Loucy (cell line): ENCODE results near the gene RFX6.

Experiments used
- H2AFZ ChIP-seq: fragments of 200-600 bp; sonication (generic); 2 replicates; pipeline ENCODE4 v1.6.0; 2016; ENCODE audit warnings: antibody characterized with exemption, mild to moderate bottlenecking, low read length, moderate library complexity
- H3F3A ChIP-seq: fragments of 200-600 bp; 2 replicates; pipeline ENCODE4 v1.6.0; 2016; ENCODE audit warnings: antibody characterized with exemption, low read depth, mild to moderate bottlenecking
- H3K27me3 ChIP-seq: fragments of 200-600 bp; sonication (generic); 2 replicates; pipeline ENCODE4 v1.6.1; 2014; ENCODE audit warnings: low read length, mild to moderate bottlenecking; ENCODE audit not compliant: insufficient read depth, poor library complexity, severe bottlenecking
- H3K36me3 ChIP-seq: fragments of 200-600 bp; sonication (generic); 2 replicates; pipeline ENCODE4 v1.6.1; 2016; ENCODE audit warnings: low read length; ENCODE audit not compliant: insufficient read depth
- H3K4me1 ChIP-seq: fragments of 200-600 bp; sonication (generic); 2 replicates; pipeline ENCODE4 v1.5.1; 2014; ENCODE audit warnings: low read length, mild to moderate bottlenecking; ENCODE audit not compliant: insufficient read depth, poor library complexity, severe bottlenecking
- H3K4me2 ChIP-seq: fragments of 200-600 bp; sonication (generic); 2 replicates; pipeline ENCODE4 v1.6.0; 2014; ENCODE audit warnings: antibody characterized with exemption, low read length, low read depth, mild to moderate bottlenecking; ENCODE audit not compliant: poor library complexity, severe bottlenecking
- H3K4me3 ChIP-seq: fragments of 200-600 bp; sonication (generic); 2 replicates; pipeline ENCODE4 v1.5.1; 2014; ENCODE audit warnings: low read length, mild to moderate bottlenecking, mixed read lengths; ENCODE audit not compliant: poor library complexity, severe bottlenecking
- H3K79me2 ChIP-seq: fragments of 200-600 bp; sonication (generic); 2 replicates; pipeline ENCODE4 v1.6.1; 2014; ENCODE audit warnings: low read length; ENCODE audit not compliant: insufficient read depth
- H3K9ac ChIP-seq: fragments of 200-600 bp; sonication (generic); 2 replicates; pipeline ENCODE4 v1.6.0; 2014; ENCODE audit warnings: mild to moderate bottlenecking, low read depth, low read length, moderate library complexity; ENCODE audit not compliant: poor library complexity, severe bottlenecking
- H3K9me2 ChIP-seq: fragments of 200-600 bp; sonication (generic); replicated peaks from 2 replicates; pipeline ENCODE4 v1.6.1; 2016; ENCODE audit warnings: low read depth, low read length, mixed read lengths
- H3K9me3 ChIP-seq: fragments of 200-600 bp; sonication (generic); 2 replicates; pipeline ENCODE4 v1.6.1; 2014; ENCODE audit warnings: mild to moderate bottlenecking, antibody characterized with exemption, low read length, low read depth; ENCODE audit not compliant: insufficient read depth
- H4K20me1 ChIP-seq: fragments of 200-600 bp; sonication (generic); 2 replicates; pipeline ENCODE4 v1.6.0; 2014; ENCODE audit warnings: antibody characterized with exemption, low read length, mild to moderate bottlenecking; ENCODE audit not compliant: insufficient read depth, poor library complexity, severe bottlenecking
- CTCF ChIP-seq: fragments of 200-600 bp; sonication (generic); conservative IDR thresholded peaks from 2 replicates; pipeline ENCODE4 v1.5.1; 2014; ENCODE audit warnings: mild to moderate bottlenecking, antibody characterized with exemption, low read length
- EZH2phosphoT487 ChIP-seq: fragments of 200-600 bp; IDR thresholded peaks from 2 replicates; pipeline ENCODE4 v1.6.1; 2018; ENCODE audit warnings: antibody characterized with exemption, mild to moderate bottlenecking, moderate library complexity, borderline replicate concordance

The RFX6 gene

GRCh38 chr6:116888732-116889360, 11.8 kb downstream of the RFX6 start:
- Histone ChIP-seq H3F3A (no peaks in the 10 kb centered on the region), H3K9me2 (no peaks in the 10 kb centered on the region), H3K4me3 (no peak overlapping the region), H3K27me3 (no peaks in the 10 kb centered on the region), H2AFZ (no peak overlapping the region), H3K79me2 (no peaks in the 10 kb centered on the region), H3K9me3 (no peaks in the 10 kb centered on the region), H3K4me1 (no peaks in the 10 kb centered on the region), H3K36me3 (no peaks in the 10 kb centered on the region), H4K20me1 (no peaks in the 10 kb centered on the region), H3K9ac (no peak overlapping the region), H3K4me2 (no peak overlapping the region)
- no peak for TF ChIP-seq EZH2phosphoT487
- no peak for TF ChIP-seq CTCF

- Histone ChIP-seq H3K4me3 (no peak overlapping the region), H3K4me2 (no peak overlapping the region), H3K9ac (no peak overlapping the region), H3K36me3 (no peaks in the 10 kb centered on the region), H3K79me2 (no peaks in the 10 kb centered on the region), H4K20me1 (no peaks in the 10 kb centered on the region), H3K4me1 (no peaks in the 10 kb centered on the region), H2AFZ (no peak overlapping the region), H3K27me3 (no peaks in the 10 kb centered on the region), H3K9me2 (no peaks in the 10 kb centered on the region), H3K9me3 (no peaks in the 10 kb centered on the region), H3F3A (no peaks in the 10 kb centered on the region)
- TF ChIP-seq CTCF (no peak), EZH2phosphoT487 (no peak)
Observed at GRCh38 chr6:116894669-116895068, 17.6 kb downstream of the RFX6 start.

GRCh38 chr6:116895935-116896334, 18.9 kb downstream of the RFX6 start:
- no peaks in the 10 kb centered on the region for H4K20me1 ChIP-seq
- no peaks in the 10 kb centered on the region for H3K9me3 ChIP-seq
- no peaks in the 10 kb centered on the region for H3K27me3 ChIP-seq
- no peaks in the 10 kb centered on the region for H3F3A ChIP-seq
- H3K4me2 ChIP-seq, result no peak overlapping the region
- H2AFZ ChIP-seq, result no peak overlapping the region
- no peak overlapping the region for H3K4me3 ChIP-seq
- no peaks in the 10 kb centered on the region for H3K36me3 ChIP-seq
- H3K9me2 ChIP-seq, result no peaks in the 10 kb centered on the region
- no peak for TF ChIP-seq CTCF
- no peaks in the 10 kb centered on the region for H3K4me1 ChIP-seq
- no peak overlapping the region for H3K9ac ChIP-seq
- no peaks in the 10 kb centered on the region for H3K79me2 ChIP-seq
